Stimulated activated CD8-positive, alpha-beta memory T cell treated with anti-CD3 and anti-CD28 coated beads, Interleukin-7, amount 100 ng/mL, for 4 hours (primary cell): ENCODE data around the gene CCDC38.
A peak's percentile ranks its signal among the peaks of the same experiment; 100 is the strongest.
"Not testable (repeated sequence)": the region's sequence is repeated elsewhere in the genome, so short reads cannot be mapped to it uniquely, and the experiment has no call there.

Experiments used
- DNase-seq, 2 donors: peaks; one replicate each; pipeline ENCODE4 v3.0.0-alpha.2; 2020; ENCODE audit warnings: low read depth in 2 of 2

The CCDC38 gene

GRCh38 chr12:95882080-95882479 is 60.3 kb downstream of the CCDC38 start:
- no peak for DNase-seq

GRCh38 chr12:95881331-95881955 is 61.0 kb downstream of the CCDC38 start:
- no peak for DNase-seq

DNA sequence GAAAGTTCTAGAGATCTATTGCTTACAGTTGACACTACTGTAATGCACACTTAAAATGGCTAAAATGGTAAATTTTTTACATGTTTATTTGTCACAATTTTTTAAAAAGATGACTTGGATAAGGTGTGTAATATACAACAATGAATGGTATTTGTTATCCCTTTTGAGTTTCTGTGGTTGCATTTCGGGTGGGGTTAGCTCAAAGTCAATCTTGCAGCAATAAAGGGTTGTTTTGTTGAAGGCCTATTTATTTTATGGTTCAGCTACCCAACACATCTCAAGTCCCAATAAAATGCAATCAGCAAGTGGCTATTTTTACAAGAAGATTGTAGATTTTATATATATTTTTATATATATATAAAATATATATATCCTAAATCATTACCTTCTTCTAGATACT is 61.5 kb downstream of the CCDC38 start:
- DNase-seq, result no peak

DNA sequence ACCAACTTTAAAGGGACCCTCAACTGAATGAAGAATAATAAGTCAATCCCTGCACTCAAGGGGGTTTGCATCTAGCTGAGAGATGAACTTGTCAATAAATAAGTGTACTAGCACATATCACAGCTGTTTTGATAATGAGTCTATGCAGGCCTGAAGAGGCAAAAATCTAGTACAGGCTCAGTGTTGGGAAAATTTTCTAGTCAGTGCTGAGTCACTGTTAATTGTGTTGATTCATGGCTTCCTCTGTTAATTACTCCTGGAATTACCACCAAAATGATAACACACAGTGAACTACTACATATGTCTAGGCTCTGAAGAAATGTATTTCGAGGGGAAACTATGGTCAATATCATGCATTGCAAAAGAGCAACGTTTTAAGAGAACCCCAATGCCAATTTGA is 64.8 kb downstream of the CCDC38 start:
- DNase-seq, result no peak

DNA sequence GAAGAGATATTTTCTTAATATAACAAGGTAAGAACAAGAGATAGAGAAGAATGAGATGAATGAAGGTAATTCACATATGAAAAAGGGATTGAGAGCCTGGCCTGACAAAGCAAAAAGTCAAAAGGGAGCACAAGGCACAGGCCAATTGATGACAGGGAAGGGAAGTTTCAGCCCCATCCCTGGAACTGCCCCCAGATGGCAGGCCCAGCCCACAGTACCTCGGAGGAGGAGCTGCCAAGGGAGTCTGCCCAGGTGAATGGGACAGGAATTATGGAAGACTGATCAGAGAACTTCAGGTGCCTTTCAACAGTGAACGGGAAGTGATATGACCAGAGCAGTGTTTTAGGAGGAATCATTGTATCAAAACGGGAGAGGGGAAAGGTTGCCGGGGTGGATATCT is 68.0 kb downstream of the CCDC38 start:
- DNase-seq, result no peak

GRCh38 chr12:95870897-95871296 is 71.5 kb downstream of the CCDC38 start:
- DNase-seq, result no peak

DNA sequence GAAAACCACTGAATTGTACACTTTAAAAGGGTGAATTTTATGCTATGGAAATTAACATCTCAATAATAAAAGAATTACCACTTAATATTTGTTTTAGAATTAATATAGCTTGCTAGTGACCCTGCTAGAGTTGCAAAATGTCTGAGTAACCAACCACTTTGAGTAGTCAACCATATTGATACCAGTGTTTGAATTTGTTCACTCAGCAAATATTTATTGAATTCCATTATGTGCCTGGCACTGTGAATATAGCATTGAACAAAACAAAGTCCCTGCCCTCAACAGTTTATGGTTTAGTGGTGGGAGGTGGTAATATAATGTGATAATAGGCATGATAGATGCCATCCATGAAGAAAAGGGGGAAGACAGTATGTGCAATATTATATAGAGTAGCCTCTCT is 79.1 kb downstream of the CCDC38 start:
- DNase-seq, result no peak

- no peak for DNase-seq
Observed at GRCh38 chr12:95862038-95862437, 80.4 kb downstream of the CCDC38 start.

DNA sequence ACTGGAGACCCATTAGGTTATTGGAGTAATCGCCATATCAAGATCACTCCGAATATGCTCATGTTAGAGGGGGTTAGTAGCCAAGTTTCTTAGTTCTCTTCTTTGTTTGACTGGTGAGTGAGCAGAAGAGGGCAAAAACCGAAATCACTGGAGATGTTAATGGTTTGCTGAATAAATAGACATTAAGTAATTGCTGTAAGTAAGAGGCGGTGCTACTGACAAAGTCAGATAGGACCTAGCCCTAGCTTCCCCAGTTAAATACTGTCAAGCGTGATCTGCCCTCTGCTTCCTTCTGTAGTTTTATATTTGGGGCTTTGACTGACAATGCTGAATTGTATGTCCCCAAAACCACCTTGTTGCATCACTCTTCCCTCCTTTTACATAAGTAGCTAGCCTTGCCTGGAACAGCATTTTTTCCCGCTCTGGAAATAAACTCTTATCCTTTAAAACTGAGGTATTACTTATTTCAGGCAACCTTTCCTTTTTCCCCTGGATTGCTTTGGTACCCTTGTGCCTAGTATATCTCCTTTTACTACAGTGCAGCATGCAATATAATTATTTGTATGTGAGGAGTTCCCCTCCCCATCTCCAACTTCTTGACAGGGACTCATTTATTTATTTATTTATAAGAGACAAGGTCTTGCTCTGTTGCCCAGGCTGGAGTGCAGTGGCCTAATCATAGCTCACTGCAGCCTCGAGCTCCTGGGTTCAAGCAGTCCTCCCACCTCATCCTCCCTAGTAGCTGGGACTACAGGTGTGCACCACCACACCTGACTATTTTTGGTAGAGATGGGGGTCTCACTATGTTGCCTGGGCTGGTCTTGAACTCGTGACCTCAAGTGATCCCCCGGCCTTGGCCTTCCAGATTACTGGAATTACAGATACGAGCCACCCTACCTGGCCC is 82.2 kb downstream of the CCDC38 start:
- no peak for DNase-seq

DNA sequence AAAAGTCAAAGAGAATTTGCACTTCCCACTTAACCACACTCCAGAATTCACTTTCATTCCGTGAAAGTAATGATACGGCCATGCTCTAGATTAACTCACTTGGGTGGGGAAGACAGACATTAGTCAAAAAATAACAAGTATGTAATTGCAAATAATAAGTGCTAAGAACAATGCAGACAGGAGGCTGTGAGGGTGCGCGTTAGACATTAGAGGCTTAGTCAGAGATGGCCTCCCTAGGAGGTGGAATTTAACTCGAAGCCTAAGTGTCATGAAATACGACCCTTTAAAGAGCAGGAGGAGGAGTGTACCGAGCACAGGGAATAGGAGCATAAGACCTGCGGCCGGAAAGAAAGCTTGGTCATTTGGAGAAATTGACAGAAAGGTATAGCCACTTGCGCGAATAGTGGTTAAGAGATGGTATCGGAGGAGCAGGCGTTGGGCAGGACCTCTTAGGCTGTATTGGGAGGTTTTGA is 83.0 kb downstream of the CCDC38 start:
- DNase-seq, result no peak

GRCh38 chr12:95858451-95859343 is 83.7 kb downstream of the CCDC38 start, which contains the start of gene SNRPF:
Gene SNRPF (plus strand): TSS chr12:95858952. CDS start chr12:95859074, 122 bp downstream.
- peak; percentile 84 to 92 for DNase-seq

GRCh38 chr12:95857799-95858198 is 84.6 kb downstream of the CCDC38 start:
- DNase-seq, result no peak

GRCh38 chr12:95857156-95857555 is 85.3 kb downstream of the CCDC38 start:
- no peak for DNase-seq

GRCh38 chr12:95852133-95852532 is 90.3 kb downstream of the CCDC38 start:
- no peak for DNase-seq

DNA sequence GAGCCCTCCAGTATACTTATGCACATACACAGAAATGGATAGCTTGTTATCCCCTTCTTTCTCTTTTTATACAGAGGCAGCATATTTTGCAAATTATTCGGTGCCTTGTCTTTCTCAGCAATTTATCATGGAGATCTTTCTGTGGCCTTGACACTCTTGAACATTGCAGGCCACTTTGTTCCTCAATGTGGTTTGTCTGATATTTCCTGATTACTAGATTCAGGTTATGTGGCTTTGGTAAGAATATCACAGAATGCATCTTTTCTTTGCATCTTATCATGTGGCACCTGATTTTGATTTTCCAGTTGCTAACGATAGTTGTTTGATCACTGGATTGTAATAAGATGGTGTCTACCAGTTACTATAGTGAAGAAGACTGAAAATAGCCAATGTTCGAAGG is 90.8 kb downstream of the CCDC38 start:
- DNase-seq, result no peak

- no peak for DNase-seq
Observed at GRCh38 chr12:95848575-95849388, 93.6 kb downstream of the CCDC38 start.

GRCh38 chr12:95842426-95842825 is 100.0 kb downstream of the CCDC38 start:
- not testable (repeated sequence) for DNase-seq

GRCh38 chr12:95838125-95838524 is 104.3 kb downstream of the CCDC38 start:
- DNase-seq, result no peak

DNA sequence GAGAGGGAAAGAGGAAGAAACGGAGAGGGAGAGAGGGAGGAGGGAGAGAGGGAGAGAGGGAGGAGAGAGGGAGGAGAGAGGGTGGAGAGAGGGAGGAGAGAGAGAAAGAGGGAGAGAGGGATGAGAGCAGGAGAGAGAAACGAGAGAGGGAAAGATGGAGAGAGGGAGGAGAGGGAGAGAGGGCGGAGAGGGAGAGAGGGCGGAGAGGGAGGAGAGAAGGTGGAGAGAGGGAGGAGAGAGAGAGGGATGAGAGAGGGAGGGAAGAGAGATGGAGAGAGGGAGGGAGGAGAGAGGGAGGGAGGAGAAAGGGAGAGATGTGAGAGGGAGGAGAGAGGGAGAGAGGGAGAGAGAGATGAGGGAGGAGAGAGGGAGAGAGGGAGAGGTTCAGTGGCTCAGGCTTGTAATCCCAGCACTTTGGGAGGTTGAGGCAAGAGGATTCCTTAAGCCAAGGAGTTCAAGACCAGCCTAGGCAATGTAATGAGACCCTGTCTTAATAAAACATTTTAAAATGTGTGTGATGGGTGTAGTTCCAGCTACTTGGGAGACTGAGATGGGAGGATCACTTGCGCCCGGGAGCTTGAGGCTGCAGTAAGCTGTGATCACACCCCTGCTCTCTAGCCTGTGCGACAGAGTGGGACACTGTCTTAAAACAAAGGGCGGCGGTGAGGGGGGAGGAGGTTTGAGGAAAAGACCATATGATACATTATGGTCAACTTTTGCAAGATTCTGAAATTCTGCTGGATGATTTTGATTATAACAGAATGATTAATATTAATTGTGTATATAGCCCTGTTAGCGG is 105.0 kb downstream of the CCDC38 start:
- no peak for DNase-seq

- DNase-seq, result no peak
Observed at GRCh38 chr12:95836630-95837239, 105.7 kb downstream of the CCDC38 start.
